ENCODE results near the gene GALNT6. TPM values are rescaled to one million over a fixed set of nuclear protein-coding genes. Genes with fewer than 3 reads are reported as not detected.

The GALNT6 gene
- total RNA-seq, 4 donors from 2014 or later: 1.1 to 13.8 (median 3.3) TPM

- no peak for TF ChIP-seq CTCF (IDR thresholded peaks at IDR 0.05; ENCODE audit: low read depth)
Measured at GRCh38 chr12:51373187-51373586, 18.0 kb downstream of the GALNT6 start.

- TF ChIP-seq CTCF (IDR thresholded peaks at IDR 0.05; ENCODE audit: low read depth): no peak
Measured at GRCh38 chr12:51372021-51372420, 19.2 kb downstream of the GALNT6 start.

GRCh38 chr12:51371295-51371953 is 19.8 kb downstream of the GALNT6 start:
- TF ChIP-seq CTCF (IDR thresholded peaks at IDR 0.05; ENCODE audit: low read depth): no peak

GRCh38 chr12:51370667-51371066 is 20.5 kb downstream of the GALNT6 start:
- no peak for TF ChIP-seq CTCF (IDR thresholded peaks at IDR 0.05; ENCODE audit: low read depth)

GRCh38 chr12:51369581-51369980 is 21.6 kb downstream of the GALNT6 start:
- no peak for TF ChIP-seq CTCF (IDR thresholded peaks at IDR 0.05; ENCODE audit: low read depth)

- no peak for TF ChIP-seq CTCF (IDR thresholded peaks at IDR 0.05; ENCODE audit: low read depth)
Measured at GRCh38 chr12:51368640-51369517, 22.3 kb downstream of the GALNT6 start.

GRCh38 chr12:51365276-51365675 is 25.9 kb downstream of the GALNT6 start:
- no peak for TF ChIP-seq CTCF (IDR thresholded peaks at IDR 0.05; ENCODE audit: low read depth)

All from subcutaneous adipose tissue (tissue), 4 donors.